ENCODE measurements around the gene NFIA.
A peak's percentile ranks its signal among the peaks of the same experiment; 100 is the strongest.

NFIA gene

DNA sequence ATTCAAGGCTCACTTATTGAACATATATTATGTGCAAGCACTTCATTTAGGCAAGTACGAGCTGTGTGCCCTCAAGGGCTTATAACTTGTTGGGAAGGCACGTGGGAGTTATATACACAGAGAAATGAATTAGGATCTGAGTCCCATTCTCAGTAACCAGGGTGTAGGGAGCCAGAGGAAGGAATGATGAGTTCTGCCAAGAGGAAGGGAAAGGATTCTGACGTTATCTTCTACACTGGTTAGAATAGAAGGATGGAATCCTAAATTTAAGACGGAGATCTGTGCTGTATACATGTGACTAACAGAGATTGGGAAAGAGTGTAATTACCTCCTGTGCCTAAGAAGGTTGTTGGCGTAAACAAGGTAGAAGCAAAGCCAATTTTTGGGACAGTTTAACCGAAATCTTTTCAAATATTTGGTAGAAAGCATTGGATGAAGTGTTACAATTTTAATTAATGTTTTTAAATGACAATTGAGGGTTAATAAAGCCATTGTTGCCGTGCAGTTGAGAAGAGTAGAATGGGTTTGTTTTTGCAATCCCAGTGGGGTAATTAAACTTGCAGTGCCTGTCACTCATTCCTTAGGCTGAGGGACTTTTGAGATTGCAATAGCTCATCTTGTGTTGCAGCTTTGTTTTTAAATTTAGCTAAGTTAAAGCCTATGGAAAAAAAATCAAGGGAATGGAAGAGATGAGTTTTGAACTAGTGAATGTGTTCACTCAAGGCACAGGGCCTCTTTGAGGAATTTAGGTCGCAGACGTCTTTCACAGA lies 177.2 kb downstream of the NFIA start (continued):
- TF ChIP-seq, protein P1, sequence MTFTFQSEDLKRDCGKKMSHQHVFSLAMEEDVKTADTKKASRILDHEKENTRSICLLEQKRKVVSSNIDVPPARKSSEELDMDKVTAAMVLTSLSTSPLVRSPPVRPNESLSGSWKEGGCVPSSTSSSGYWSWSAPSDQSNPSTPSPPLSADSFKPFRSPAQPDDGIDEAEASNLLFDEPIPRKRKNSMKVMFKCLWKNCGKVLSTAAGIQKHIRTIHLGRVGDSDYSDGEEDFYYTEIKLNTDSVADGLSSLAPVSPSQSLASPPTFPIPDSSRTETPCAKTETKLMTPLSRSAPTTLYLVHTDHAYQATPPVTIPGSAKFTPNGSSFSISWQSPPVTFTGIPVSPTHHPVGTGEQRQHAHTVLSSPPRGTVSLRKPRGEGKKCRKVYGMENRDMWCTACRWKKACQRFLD (tag by site-specific recombination; IDR thresholded peaks at IDR 0.05), result no peak
- 0 out of 2 replicates have a peak, but pooled peaks have one; percentile 33 for TF ChIP-seq SCRT2 (tag by site-specific recombination; IDR thresholded peaks at IDR 0.05)
- TF ChIP-seq, protein P2, sequence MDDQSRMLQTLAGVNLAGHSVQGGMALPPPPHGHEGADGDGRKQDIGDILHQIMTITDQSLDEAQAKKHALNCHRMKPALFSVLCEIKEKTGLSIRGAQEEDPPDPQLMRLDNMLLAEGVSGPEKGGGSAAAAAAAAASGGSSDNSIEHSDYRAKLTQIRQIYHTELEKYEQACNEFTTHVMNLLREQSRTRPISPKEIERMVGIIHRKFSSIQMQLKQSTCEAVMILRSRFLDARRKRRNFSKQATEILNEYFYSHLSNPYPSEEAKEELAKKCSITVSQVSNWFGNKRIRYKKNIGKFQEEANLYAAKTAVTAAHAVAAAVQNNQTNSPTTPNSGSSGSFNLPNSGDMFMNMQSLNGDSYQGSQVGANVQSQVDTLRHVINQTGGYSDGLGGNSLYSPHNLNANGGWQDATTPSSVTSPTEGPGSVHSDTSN (CRISPR knock-in tag; IDR thresholded peaks at IDR 0.05), result no peak
- TF ChIP-seq ZNF585B (tag by site-specific recombination; IDR thresholded peaks at IDR 0.05), result no peak
- TF ChIP-seq, protein P3, sequence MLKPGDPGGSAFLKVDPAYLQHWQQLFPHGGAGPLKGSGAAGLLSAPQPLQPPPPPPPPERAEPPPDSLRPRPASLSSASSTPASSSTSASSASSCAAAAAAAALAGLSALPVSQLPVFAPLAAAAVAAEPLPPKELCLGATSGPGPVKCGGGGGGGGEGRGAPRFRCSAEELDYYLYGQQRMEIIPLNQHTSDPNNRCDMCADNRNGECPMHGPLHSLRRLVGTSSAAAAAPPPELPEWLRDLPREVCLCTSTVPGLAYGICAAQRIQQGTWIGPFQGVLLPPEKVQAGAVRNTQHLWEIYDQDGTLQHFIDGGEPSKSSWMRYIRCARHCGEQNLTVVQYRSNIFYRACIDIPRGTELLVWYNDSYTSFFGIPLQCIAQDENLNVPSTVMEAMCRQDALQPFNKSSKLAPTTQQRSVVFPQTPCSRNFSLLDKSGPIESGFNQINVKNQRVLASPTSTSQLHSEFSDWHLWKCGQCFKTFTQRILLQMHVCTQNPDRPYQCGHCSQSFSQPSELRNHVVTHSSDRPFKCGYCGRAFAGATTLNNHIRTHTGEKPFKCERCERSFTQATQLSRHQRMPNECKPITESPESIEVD (tag by site-specific recombination; IDR thresholded peaks at IDR 0.05), result no peak
- TF ChIP-seq, protein P4, sequence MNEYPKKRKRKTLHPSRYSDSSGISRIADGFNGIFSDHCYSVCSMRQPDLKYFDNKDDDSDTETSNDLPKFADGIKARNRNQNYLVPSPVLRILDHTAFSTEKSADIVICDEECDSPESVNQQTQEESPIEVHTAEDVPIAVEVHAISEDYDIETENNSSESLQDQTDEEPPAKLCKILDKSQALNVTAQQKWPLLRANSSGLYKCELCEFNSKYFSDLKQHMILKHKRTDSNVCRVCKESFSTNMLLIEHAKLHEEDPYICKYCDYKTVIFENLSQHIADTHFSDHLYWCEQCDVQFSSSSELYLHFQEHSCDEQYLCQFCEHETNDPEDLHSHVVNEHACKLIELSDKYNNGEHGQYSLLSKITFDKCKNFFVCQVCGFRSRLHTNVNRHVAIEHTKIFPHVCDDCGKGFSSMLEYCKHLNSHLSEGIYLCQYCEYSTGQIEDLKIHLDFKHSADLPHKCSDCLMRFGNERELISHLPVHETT (tag by site-specific recombination; IDR thresholded peaks at IDR 0.05), result no peak
- TF ChIP-seq PRDM1 (tag by site-specific recombination; IDR thresholded peaks at IDR 0.05), result no peak
- TF ChIP-seq ZNF366 (tag by site-specific recombination; conservative IDR thresholded peaks at IDR 0.05), result peak; percentile 30; the same call in 1 of the 2 replicates
- TF ChIP-seq ZNF76 (tag by site-specific recombination; IDR thresholded peaks at IDR 0.05; ENCODE audit: borderline replicate concordance, low read depth), result no peak
- TF ChIP-seq IKZF3 (tag by site-specific recombination; IDR thresholded peaks at IDR 0.05), result peak; percentile 43; the same call in 1 of the 2 replicates
- no peak for TF ChIP-seq ZNF785 (tag by site-specific recombination; IDR thresholded peaks at IDR 0.05)
- TF ChIP-seq, protein P5, sequence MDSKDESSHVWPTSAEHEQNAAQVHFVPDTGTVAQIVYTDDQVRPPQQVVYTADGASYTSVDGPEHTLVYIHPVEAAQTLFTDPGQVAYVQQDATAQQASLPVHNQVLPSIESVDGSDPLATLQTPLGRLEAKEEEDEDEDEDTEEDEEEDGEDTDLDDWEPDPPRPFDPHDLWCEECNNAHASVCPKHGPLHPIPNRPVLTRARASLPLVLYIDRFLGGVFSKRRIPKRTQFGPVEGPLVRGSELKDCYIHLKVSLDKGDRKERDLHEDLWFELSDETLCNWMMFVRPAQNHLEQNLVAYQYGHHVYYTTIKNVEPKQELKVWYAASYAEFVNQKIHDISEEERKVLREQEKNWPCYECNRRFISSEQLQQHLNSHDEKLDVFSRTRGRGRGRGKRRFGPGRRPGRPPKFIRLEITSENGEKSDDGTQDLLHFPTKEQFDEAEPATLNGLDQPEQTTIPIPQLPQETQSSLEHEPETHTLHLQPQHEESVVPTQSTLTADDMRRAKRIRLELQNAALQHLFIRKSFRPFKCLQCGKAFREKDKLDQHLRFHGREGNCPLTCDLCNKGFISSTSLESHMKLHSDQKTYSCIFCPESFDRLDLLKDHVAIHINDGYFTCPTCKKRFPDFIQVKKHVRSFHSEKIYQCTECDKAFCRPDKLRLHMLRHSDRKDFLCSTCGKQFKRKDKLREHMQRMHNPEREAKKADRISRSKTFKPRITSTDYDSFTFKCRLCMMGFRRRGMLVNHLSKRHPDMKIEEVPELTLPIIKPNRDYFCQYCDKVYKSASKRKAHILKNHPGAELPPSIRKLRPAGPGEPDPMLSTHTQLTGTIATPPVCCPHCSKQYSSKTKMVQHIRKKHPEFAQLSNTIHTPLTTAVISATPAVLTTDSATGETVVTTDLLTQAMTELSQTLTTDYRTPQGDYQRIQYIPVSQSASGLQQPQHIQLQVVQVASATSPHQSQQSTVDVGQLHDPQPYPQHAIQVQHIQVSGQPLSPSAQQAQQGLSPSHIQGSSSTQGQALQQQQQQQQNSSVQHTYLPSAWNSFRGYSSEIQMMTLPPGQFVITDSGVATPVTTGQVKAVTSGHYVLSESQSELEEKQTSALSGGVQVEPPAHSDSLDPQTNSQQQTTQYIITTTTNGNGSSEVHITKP (tag by site-specific recombination; IDR thresholded peaks at IDR 0.05), result no peak
- TF ChIP-seq ZNF391 (tag by site-specific recombination; IDR thresholded peaks at IDR 0.05; ENCODE audit: borderline replicate concordance, low read depth), result no peak

DNA sequence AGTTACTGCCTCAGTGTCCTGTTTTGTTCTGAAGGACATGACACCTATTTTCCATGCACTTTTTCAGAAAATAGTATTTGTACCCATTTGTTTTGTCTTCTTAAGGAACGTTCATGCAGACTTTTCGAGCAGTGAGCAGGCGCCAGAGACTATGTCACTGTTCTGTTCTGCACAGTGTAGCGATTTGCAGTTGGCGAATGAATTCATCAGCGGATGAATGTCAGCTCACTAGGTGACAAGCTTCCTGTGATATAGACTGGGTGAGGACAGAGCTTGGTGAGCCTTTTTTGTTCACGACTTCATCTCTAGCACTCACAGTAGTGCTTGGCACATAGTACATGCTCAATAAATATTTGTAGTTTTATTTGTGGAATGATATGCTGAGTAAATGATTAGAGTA lies 177.8 kb downstream of the NFIA start:
- Histone ChIP-seq H3K4me3 (ENCODE audit: low read depth, low read length) (no peak overlapping the region), H3K4me1 (ENCODE audit: control insufficient read depth, insufficient read depth, low read length) (peaks cover 15% of the 10 kb centered on the region), H3K9me3 (ENCODE audit: control insufficient read depth, insufficient read depth, low read depth, low read length) (no peaks in the 10 kb centered on the region), H3K27ac (ENCODE audit: extremely low read depth, low read depth, low read length) (no peak overlapping the region), H3K36me3 (ENCODE audit: control insufficient read depth in 2 of 2, insufficient read depth in 1 of 2, low read length in 2 of 2) (no peaks in the 10 kb centered on the region)
- ChIA-PET CTCF (no interaction called here), POLR2A (no interaction called here)
- TF ChIP-seq ZNF133 (tag by site-specific recombination; IDR thresholded peaks at IDR 0.05), result no peak
- peak; percentile 76 for TF ChIP-seq ZNF664 (tag by site-specific recombination; IDR thresholded peaks at IDR 0.05)

Measured in HEK293 (cell line).